NCI-H345 (cell line): ENCODE data around the gene SLC1A6.
"Not testable (repeated sequence)": the region's sequence is repeated elsewhere in the genome, so short reads cannot be mapped to it uniquely, and the experiment has no call there.

Experiments used
- DNase-seq: peaks from one replicate; lab custom pipeline; 2025; lab: John Stamatoyannopoulos, UW

SLC1A6 gene

GRCh38 chr19:14979476-14980255 lies at the start of gene SLC1A6:
Gene SLC1A6, minus strand, starts transcription at chr19:14979864. Its CDS starts 6,954 bp downstream, at chr19:14972910.
- no peak for DNase-seq

GRCh38 chr19:15028490-15028889 lies 48.8 kb upstream of the SLC1A6 start:
- no peak for DNase-seq

- no peak for DNase-seq
Observed at GRCh38 chr19:15025217-15025616, 45.6 kb upstream of the SLC1A6 start.

- DNase-seq, result no peak
Observed at GRCh38 chr19:15022752-15023151, 43.1 kb upstream of the SLC1A6 start.

- DNase-seq, result no peak
Observed at GRCh38 chr19:15021286-15022007, 41.8 kb upstream of the SLC1A6 start.

GRCh38 chr19:15018836-15019235 lies 39.2 kb upstream of the SLC1A6 start:
- not testable (repeated sequence) for DNase-seq

GRCh38 chr19:15015946-15016542 lies 36.4 kb upstream of the SLC1A6 start:
- no peak for DNase-seq

- DNase-seq, result no peak
Observed at GRCh38 chr19:15014579-15014978, 34.9 kb upstream of the SLC1A6 start.

GRCh38 chr19:15010501-15011300 lies 31.0 kb upstream of the SLC1A6 start:
- DNase-seq, result no peak

- DNase-seq, result no peak
Observed at GRCh38 chr19:15008308-15008707, 28.6 kb upstream of the SLC1A6 start.

GRCh38 chr19:14997981-14998380 lies 18.3 kb upstream of the SLC1A6 start:
- DNase-seq, result no peak

- DNase-seq, result no peak
Observed at GRCh38 chr19:14992780-14993179, 13.1 kb upstream of the SLC1A6 start.

GRCh38 chr19:14985133-14985532 lies 5.5 kb upstream of the SLC1A6 start:
- no peak for DNase-seq

- no peak for DNase-seq
Observed at GRCh38 chr19:14978161-14978776, 1.4 kb downstream of the SLC1A6 start.

- no peak for DNase-seq
Observed at GRCh38 chr19:14977128-14977527, 2.5 kb downstream of the SLC1A6 start.

- DNase-seq, result no peak
Observed at GRCh38 chr19:14974488-14974887, 5.2 kb downstream of the SLC1A6 start.

GRCh38 chr19:14972676-14973075 lies 7.0 kb downstream of the SLC1A6 start:
- DNase-seq, result no peak

- DNase-seq, result no peak
Observed at GRCh38 chr19:14971474-14971873, 8.2 kb downstream of the SLC1A6 start.

- DNase-seq, result no peak
Observed at GRCh38 chr19:14968247-14968646, 11.4 kb downstream of the SLC1A6 start.

GRCh38 chr19:14961956-14962685 lies 17.5 kb downstream of the SLC1A6 start:
- DNase-seq, result no peak

- DNase-seq, result no peak
Observed at GRCh38 chr19:14959263-14959662, 20.4 kb downstream of the SLC1A6 start.
